ENCODE results near the gene SCYL3.
"Not testable (repeated sequence)": the region's sequence is repeated elsewhere in the genome, so short reads cannot be mapped to it uniquely, and the experiment has no call there.

Gene SCYL3

DNA sequence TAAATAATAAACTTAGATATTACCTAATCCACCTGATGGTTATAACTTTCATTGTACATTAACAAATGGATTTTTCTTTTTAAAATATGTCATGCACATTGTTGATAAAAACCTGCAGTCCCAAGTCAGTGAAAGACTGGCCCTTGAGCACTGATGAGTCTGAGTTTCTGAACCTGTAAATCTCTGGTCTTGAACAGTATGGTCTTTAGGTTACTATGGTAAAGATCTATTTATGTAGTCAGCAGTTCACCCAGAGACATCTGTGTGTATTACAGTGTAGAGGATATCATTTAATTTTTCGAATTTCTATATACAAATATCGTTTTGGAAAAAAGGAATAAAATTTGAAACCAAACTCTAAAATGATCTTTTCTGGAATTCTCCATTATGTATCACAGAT, 30.4 kb upstream of the SCYL3 start:
- Histone ChIP-seq H3K27ac (ENCODE audit: low read depth, low read length) (no peak overlapping the region), H3K4me3 (ENCODE audit: low read depth in 1 of 2, low read length in 2 of 2) (no peak overlapping the region), H3K27me3 (ENCODE audit: control insufficient read depth in 1 of 2, insufficient read depth in 2 of 2, low read length in 2 of 2) (no peaks in the 10 kb centered on the region), H3K9ac (ENCODE audit: low read depth in 1 of 2, low read length in 2 of 2) (no peak overlapping the region), H3K9me3 (ENCODE audit: control insufficient read depth in 1 of 2, low read length in 2 of 2) (no peaks in the 10 kb centered on the region), H3K36me3 (ENCODE audit: control insufficient read depth in 1 of 2, insufficient read depth in 2 of 2, low read length in 2 of 2) (no peaks in the 10 kb centered on the region), H3K4me1 (ENCODE audit: control insufficient read depth in 1 of 2, insufficient read depth in 2 of 2, low read length in 2 of 2) (no peaks in the 10 kb centered on the region)

DNA sequence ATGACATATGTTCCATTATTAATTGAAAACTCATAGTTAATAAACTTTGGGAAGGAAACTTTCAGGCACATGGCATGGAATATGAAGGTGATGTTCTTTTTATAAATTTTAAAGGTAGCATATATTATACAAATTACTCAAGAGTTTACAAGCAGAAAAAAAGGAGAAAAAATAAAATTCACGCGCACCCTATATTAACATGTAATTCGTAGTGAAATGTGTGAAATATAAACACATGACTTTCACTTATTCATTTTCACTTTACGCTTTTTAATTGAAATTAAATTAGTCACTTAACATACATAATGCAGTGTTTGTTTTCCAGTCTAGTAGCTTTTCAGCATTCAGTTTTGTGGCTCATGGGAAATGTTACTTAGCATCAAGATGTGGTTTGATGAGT, 27.4 kb upstream of the SCYL3 start:
- Histone ChIP-seq H3K4me1 (ENCODE audit: control insufficient read depth in 1 of 2, insufficient read depth in 2 of 2, low read length in 2 of 2) (no peaks in the 10 kb centered on the region), H3K4me3 (ENCODE audit: low read depth in 1 of 2, low read length in 2 of 2) (no peak overlapping the region), H3K27ac (ENCODE audit: low read depth, low read length) (no peak overlapping the region), H3K9me3 (ENCODE audit: control insufficient read depth in 1 of 2, low read length in 2 of 2) (no peaks in the 10 kb centered on the region), H3K27me3 (ENCODE audit: control insufficient read depth in 1 of 2, insufficient read depth in 2 of 2, low read length in 2 of 2) (no peaks in the 10 kb centered on the region), H3K36me3 (ENCODE audit: control insufficient read depth in 1 of 2, insufficient read depth in 2 of 2, low read length in 2 of 2) (no peaks in the 10 kb centered on the region), H3K9ac (ENCODE audit: low read depth in 1 of 2, low read length in 2 of 2) (no peak overlapping the region)

DNA sequence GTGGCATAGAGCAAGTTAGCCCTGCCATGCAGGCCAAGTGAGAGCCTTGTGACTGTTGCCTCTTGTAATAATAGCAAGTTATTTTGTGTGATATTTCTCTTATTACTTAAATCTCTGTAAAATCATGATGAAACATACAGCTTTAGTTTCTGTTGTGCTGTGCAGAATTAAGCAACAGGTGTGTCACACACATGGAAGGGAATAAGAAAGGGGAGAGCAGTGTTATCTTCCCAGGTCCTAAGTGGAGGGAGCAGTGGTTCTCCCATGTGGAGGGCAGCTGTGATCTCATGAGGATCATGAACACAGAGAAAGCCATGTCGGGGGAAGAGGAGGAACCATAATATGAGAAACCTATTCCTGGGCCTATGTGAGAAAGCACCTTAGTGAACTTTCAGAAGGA, 25.2 kb upstream of the SCYL3 start:
- Histone ChIP-seq H3K27ac (ENCODE audit: low read depth, low read length) (no peak overlapping the region), H3K27me3 (ENCODE audit: control insufficient read depth in 1 of 2, insufficient read depth in 2 of 2, low read length in 2 of 2) (no peaks in the 10 kb centered on the region), H3K9me3 (ENCODE audit: control insufficient read depth in 1 of 2, low read length in 2 of 2) (no peaks in the 10 kb centered on the region), H3K36me3 (ENCODE audit: control insufficient read depth in 1 of 2, insufficient read depth in 2 of 2, low read length in 2 of 2) (no peaks in the 10 kb centered on the region), H3K9ac (ENCODE audit: low read depth in 1 of 2, low read length in 2 of 2) (no peak overlapping the region), H3K4me1 (ENCODE audit: control insufficient read depth in 1 of 2, insufficient read depth in 2 of 2, low read length in 2 of 2) (peaks cover 3 to 5% of the 10 kb centered on the region in 2 donors), H3K4me3 (ENCODE audit: low read depth in 1 of 2, low read length in 2 of 2) (no peak overlapping the region)

DNA sequence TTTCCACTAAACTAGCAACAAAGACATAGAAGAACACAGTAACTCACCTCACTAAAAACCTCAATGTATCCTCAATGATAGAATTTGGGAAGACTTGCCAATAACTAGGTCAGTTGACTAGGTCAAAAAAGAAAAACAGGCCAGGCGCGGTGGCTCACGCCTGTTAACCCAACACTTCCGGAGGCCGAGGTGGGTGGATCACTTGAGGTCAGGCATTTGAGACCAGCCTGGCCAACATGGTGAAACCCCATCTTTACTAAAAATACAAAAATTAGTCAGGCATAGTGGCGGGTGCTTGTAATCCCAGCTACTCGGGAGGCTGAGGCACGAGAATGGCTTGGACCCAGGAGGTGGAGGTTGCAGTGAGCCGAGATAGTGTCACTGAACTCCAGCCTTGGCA, 24.5 kb upstream of the SCYL3 start:
- H3K27me3 ChIP-seq (ENCODE audit: control insufficient read depth in 1 of 2, insufficient read depth in 2 of 2, low read length in 2 of 2); H3K9ac ChIP-seq (ENCODE audit: low read depth in 1 of 2, low read length in 2 of 2); H3K4me3 ChIP-seq (ENCODE audit: low read depth in 1 of 2, low read length in 2 of 2); H3K4me1 ChIP-seq (ENCODE audit: control insufficient read depth in 1 of 2, insufficient read depth in 2 of 2, low read length in 2 of 2); H3K9me3 ChIP-seq (ENCODE audit: control insufficient read depth in 1 of 2, low read length in 2 of 2); H3K27ac ChIP-seq (ENCODE audit: low read depth, low read length); H3K36me3 ChIP-seq (ENCODE audit: control insufficient read depth in 1 of 2, insufficient read depth in 2 of 2, low read length in 2 of 2): not testable (repeated sequence)

DNA sequence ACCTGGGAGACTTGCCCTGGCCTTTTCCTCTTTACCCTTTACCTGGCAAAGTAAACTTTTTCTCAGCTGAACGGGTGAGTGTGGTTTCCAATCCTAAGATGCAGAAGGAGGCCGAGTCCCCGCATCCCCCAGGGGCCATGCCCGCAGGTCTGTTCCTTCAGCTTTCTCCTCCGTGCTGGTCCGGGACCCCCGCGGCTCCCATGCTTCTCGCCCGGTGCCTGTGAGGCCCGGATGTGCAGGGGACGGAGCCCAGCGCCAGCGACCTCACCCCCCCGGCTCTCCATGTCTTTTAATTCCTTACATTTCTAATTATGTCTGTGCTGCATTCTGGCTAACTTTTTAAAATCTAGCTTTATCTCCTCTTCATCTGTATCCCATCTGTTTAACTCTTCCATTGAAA, 21.5 kb upstream of the SCYL3 start:
- H3K4me3 ChIP-seq (ENCODE audit: low read depth in 1 of 2, low read length in 2 of 2): peak overlapping the region in 1 of 2 donors; percentile 10
- H3K27ac ChIP-seq (ENCODE audit: low read depth, low read length): no peak overlapping the region

DNA sequence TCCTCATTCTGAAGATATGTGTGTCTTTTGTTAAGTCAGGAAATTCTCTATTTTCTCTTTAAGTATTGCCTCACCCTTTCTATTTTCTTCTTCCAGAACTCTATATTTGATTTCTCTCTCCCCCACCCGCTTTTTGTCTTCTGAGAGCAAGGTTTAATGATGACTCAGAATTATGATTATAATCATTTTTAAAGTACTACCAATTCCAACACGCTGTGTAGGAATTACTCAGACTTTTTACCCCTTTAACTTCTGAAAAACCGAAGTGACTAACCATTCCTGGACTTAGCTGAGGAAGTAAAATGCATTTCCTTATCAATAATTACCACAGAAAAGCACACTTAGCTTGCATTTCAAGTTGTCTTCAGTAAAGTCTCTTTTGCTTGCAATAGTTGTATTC, 20.8 kb upstream of the SCYL3 start:
- peak overlapping the region in 1 of 2 donors; percentile 3 for H3K9ac ChIP-seq (ENCODE audit: low read depth in 1 of 2, low read length in 2 of 2)
- no peak overlapping the region for H3K27ac ChIP-seq (ENCODE audit: low read depth, low read length)
- H3K4me3 ChIP-seq (ENCODE audit: low read depth in 1 of 2, low read length in 2 of 2): peak overlapping the region in 1 of 2 donors; percentile 10
- no peaks in the 10 kb centered on the region for H3K9me3 ChIP-seq (ENCODE audit: control insufficient read depth in 1 of 2, low read length in 2 of 2)
- H3K27me3 ChIP-seq (ENCODE audit: control insufficient read depth in 1 of 2, insufficient read depth in 2 of 2, low read length in 2 of 2): no peaks in the 10 kb centered on the region
- peaks cover 3 to 5% of the 10 kb centered on the region in 2 donors for H3K4me1 ChIP-seq (ENCODE audit: control insufficient read depth in 1 of 2, insufficient read depth in 2 of 2, low read length in 2 of 2)
- H3K36me3 ChIP-seq (ENCODE audit: control insufficient read depth in 1 of 2, insufficient read depth in 2 of 2, low read length in 2 of 2): no peaks in the 10 kb centered on the region

More for the DNA sequence above, 21.5 kb upstream of the SCYL3 start:
- H3K4me1 ChIP-seq (ENCODE audit: control insufficient read depth in 1 of 2, insufficient read depth in 2 of 2, low read length in 2 of 2): peaks cover 3 to 5% of the 10 kb centered on the region in 2 donors
- no peaks in the 10 kb centered on the region for H3K36me3 ChIP-seq (ENCODE audit: control insufficient read depth in 1 of 2, insufficient read depth in 2 of 2, low read length in 2 of 2)
- H3K27me3 ChIP-seq (ENCODE audit: control insufficient read depth in 1 of 2, insufficient read depth in 2 of 2, low read length in 2 of 2): no peaks in the 10 kb centered on the region
- no peak overlapping the region for H3K9ac ChIP-seq (ENCODE audit: low read depth in 1 of 2, low read length in 2 of 2)
- no peaks in the 10 kb centered on the region for H3K9me3 ChIP-seq (ENCODE audit: control insufficient read depth in 1 of 2, low read length in 2 of 2)

DNA sequence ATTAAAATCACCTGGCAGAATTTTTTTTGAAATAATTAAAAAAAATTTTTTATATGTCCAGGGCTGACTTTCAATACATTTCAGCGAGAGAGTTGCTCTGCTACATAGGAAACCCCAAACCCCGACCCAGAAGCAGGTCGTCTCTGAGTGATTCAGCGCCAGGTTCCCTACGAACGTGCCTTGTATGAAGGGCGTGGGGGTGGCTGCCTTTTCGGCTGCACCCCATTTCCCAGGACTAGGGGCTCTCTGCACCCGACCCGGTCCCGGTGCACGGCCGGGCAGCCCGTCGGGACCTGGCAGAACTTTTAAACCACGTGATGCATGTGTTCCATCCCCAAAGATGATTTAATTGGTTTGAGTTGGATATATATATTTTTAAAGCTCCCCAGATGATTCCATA, 15.8 kb upstream of the SCYL3 start:
- no peak overlapping the region for H3K27ac ChIP-seq (ENCODE audit: low read depth, low read length)
- no peaks in the 10 kb centered on the region for H3K4me1 ChIP-seq (ENCODE audit: control insufficient read depth in 1 of 2, insufficient read depth in 2 of 2, low read length in 2 of 2)
- no peak overlapping the region for H3K4me3 ChIP-seq (ENCODE audit: low read depth in 1 of 2, low read length in 2 of 2)
- no peaks in the 10 kb centered on the region for H3K27me3 ChIP-seq (ENCODE audit: control insufficient read depth in 1 of 2, insufficient read depth in 2 of 2, low read length in 2 of 2)
- no peak overlapping the region for H3K9ac ChIP-seq (ENCODE audit: low read depth in 1 of 2, low read length in 2 of 2)
- H3K9me3 ChIP-seq (ENCODE audit: control insufficient read depth in 1 of 2, low read length in 2 of 2): no peaks in the 10 kb centered on the region
- H3K36me3 ChIP-seq (ENCODE audit: control insufficient read depth in 1 of 2, insufficient read depth in 2 of 2, low read length in 2 of 2): no peaks in the 10 kb centered on the region

DNA sequence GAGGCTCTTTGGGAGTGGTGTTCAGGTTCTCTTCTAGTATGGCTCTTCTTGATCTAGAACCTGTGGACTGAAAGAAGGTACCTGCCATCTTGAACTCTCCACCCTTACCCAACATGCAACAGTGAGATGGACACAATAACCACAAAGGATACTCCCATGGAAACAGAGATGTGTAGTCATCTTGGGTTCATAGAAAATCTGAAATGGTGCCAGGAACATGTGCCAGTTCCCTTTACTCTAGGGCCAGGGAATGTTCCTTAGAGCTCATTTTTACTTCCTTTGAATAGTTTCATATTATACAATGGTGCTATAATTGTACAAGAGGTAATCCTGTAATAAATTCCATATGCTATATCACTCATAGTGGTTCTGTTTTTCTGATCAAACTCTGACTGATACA, 13.2 kb upstream of the SCYL3 start:
- no peak overlapping the region for H3K4me3 ChIP-seq (ENCODE audit: low read depth in 1 of 2, low read length in 2 of 2)
- no peaks in the 10 kb centered on the region for H3K9me3 ChIP-seq (ENCODE audit: control insufficient read depth in 1 of 2, low read length in 2 of 2)
- no peaks in the 10 kb centered on the region for H3K4me1 ChIP-seq (ENCODE audit: control insufficient read depth in 1 of 2, insufficient read depth in 2 of 2, low read length in 2 of 2)
- H3K27ac ChIP-seq (ENCODE audit: low read depth, low read length): no peak overlapping the region
- H3K27me3 ChIP-seq (ENCODE audit: control insufficient read depth in 1 of 2, insufficient read depth in 2 of 2, low read length in 2 of 2): no peaks in the 10 kb centered on the region
- no peaks in the 10 kb centered on the region for H3K36me3 ChIP-seq (ENCODE audit: control insufficient read depth in 1 of 2, insufficient read depth in 2 of 2, low read length in 2 of 2)
- no peak overlapping the region for H3K9ac ChIP-seq (ENCODE audit: low read depth in 1 of 2, low read length in 2 of 2)

DNA sequence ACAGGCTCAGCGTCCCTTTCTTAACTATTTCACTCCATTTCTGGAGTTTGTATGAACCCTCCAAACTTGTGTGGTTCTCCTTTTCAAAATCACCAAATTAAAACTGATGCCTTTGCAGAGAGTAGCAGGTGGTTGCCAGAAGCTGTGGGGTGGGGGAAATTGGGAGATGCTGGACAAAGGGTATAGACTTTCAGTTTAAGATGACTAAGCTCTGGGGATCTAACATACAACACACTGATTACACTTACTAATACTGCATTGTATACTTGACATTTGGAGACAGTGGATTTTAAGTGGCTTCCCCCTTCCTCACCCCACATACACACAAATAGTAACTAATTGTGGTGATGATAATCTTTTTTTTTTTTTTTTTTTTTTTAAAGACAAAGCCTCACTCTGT, 11.1 kb upstream of the SCYL3 start:
- no peaks in the 10 kb centered on the region for H3K36me3 ChIP-seq (ENCODE audit: control insufficient read depth in 1 of 2, insufficient read depth in 2 of 2, low read length in 2 of 2)
- H3K9me3 ChIP-seq (ENCODE audit: control insufficient read depth in 1 of 2, low read length in 2 of 2): no peaks in the 10 kb centered on the region
- H3K4me1 ChIP-seq (ENCODE audit: control insufficient read depth in 1 of 2, insufficient read depth in 2 of 2, low read length in 2 of 2): no peaks in the 10 kb centered on the region
- no peak overlapping the region for H3K9ac ChIP-seq (ENCODE audit: low read depth in 1 of 2, low read length in 2 of 2)
- H3K27ac ChIP-seq (ENCODE audit: low read depth, low read length): no peak overlapping the region
- no peaks in the 10 kb centered on the region for H3K27me3 ChIP-seq (ENCODE audit: control insufficient read depth in 1 of 2, insufficient read depth in 2 of 2, low read length in 2 of 2)
- H3K4me3 ChIP-seq (ENCODE audit: low read depth in 1 of 2, low read length in 2 of 2): no peak overlapping the region

DNA sequence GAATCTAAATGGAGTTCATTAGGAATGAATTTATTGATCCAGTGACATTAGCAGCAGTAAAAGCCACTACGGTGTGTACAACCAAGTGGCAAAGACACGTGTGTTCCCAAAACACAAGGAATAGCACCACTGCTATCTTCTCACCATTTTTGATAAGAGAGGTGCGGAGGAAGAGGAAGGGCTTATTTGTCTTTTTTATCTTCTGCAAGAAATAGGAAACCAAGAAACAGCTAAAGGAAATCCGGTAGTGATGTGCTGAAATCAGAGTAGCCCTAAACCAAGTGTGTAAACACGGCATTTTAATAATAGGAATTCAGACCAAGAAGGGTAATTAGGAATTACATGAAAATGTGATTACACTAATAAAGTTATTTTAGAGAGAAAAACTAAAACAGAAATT, 9.1 kb upstream of the SCYL3 start:
- no peaks in the 10 kb centered on the region for H3K4me1 ChIP-seq (ENCODE audit: control insufficient read depth in 1 of 2, insufficient read depth in 2 of 2, low read length in 2 of 2)
- no peaks in the 10 kb centered on the region for H3K36me3 ChIP-seq (ENCODE audit: control insufficient read depth in 1 of 2, insufficient read depth in 2 of 2, low read length in 2 of 2)
- no peak overlapping the region for H3K4me3 ChIP-seq (ENCODE audit: low read depth in 1 of 2, low read length in 2 of 2)
- H3K27me3 ChIP-seq (ENCODE audit: control insufficient read depth in 1 of 2, insufficient read depth in 2 of 2, low read length in 2 of 2): no peaks in the 10 kb centered on the region
- H3K27ac ChIP-seq (ENCODE audit: low read depth, low read length): no peak overlapping the region
- no peak overlapping the region for H3K9ac ChIP-seq (ENCODE audit: low read depth in 1 of 2, low read length in 2 of 2)
- H3K9me3 ChIP-seq (ENCODE audit: control insufficient read depth in 1 of 2, low read length in 2 of 2): no peaks in the 10 kb centered on the region

DNA sequence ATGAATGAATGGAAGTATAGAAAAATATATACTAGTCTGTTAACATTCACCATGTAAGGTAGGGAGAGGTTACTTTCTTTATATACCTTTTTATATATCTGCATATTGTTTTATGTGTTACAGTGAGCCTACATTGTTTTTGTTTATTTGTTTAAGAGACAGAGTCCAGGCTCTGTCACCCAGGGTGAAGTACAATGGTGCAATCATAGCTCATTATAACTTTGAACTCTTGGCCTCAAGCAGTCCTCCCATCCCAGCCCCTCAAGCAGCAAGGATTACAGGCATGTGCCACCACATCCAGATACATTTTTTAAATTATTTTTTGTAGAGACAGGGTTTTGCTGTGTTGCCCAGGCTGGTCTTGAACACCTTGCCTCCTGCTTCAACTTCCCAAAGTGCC, 7.4 kb upstream of the SCYL3 start:
- Histone ChIP-seq H3K27me3 (ENCODE audit: control insufficient read depth in 1 of 2, insufficient read depth in 2 of 2, low read length in 2 of 2) (no peaks in the 10 kb centered on the region), H3K36me3 (ENCODE audit: control insufficient read depth in 1 of 2, insufficient read depth in 2 of 2, low read length in 2 of 2) (no peaks in the 10 kb centered on the region), H3K9me3 (ENCODE audit: control insufficient read depth in 1 of 2, low read length in 2 of 2) (no peaks in the 10 kb centered on the region), H3K9ac (ENCODE audit: low read depth in 1 of 2, low read length in 2 of 2) (no peak overlapping the region), H3K27ac (ENCODE audit: low read depth, low read length) (no peak overlapping the region), H3K4me3 (ENCODE audit: low read depth in 1 of 2, low read length in 2 of 2) (no peak overlapping the region), H3K4me1 (ENCODE audit: control insufficient read depth in 1 of 2, insufficient read depth in 2 of 2, low read length in 2 of 2) (no peaks in the 10 kb centered on the region)

Data from duodenal mucosa (tissue), 2 donors.